CD14-positive monocyte (primary cell): ENCODE data around the gene DOCK3. TPM values are rescaled to one million over a fixed set of nuclear protein-coding genes. Genes with fewer than 3 reads are reported as not detected.

Source experiments
- DNase-seq, 3 donors: peaks; one replicate each; pipeline ENCODE4 v3.0.0-alpha.2; 2011 to 2022
- H2AFZ ChIP-seq: 2 replicates; pipeline ENCODE4 v1.6.0; 2012; ENCODE audit warnings: mild to moderate bottlenecking, low read depth, low read length, inconsistent platforms; ENCODE audit not compliant: insufficient read depth, poor library complexity, severe bottlenecking
- H3K27ac ChIP-seq, 2 donors: 1 replicate in 1 of 2; 2 replicates in 1 of 2; pipeline ENCODE4 v1.5.1; 2012 to 2013; ENCODE audit warnings: low read length in 2 of 2, control low read depth in 1 of 2, inconsistent platforms in 1 of 2, low read depth in 1 of 2, mild to moderate bottlenecking in 1 of 2
- H3K27me3 ChIP-seq, 2 donors: one replicate each; pipeline versions ENCODE4 v1.6.0 to v1.6.1; 2011 to 2013; ENCODE audit warnings: low read length in 2 of 2; ENCODE audit not compliant: control insufficient read depth in 2 of 2, insufficient read depth in 2 of 2
- H3K36me3 ChIP-seq, 2 donors: replicated peaks in 1 of 2; 1 replicate in 1 of 2; 2 replicates in 1 of 2; pipeline versions ENCODE4 v1.5.1 to v1.6.1; 2012 to 2013; ENCODE audit warnings: low read length in 2 of 2, control low read depth in 1 of 2, inconsistent platforms in 1 of 2, mild to moderate bottlenecking in 1 of 2; ENCODE audit not compliant: insufficient read depth in 2 of 2, control insufficient read depth in 1 of 2
- H3K4me1 ChIP-seq, 2 donors: 1 replicate in 1 of 2; 2 replicates in 1 of 2; pipeline versions ENCODE4 v1.5.1 to v1.6.1; 2012 to 2013; ENCODE audit warnings: low read length in 2 of 2, control low read depth in 1 of 2, inconsistent platforms in 1 of 2, mild to moderate bottlenecking in 1 of 2, moderate library complexity in 1 of 2; ENCODE audit not compliant: insufficient read depth in 2 of 2, control insufficient read depth in 1 of 2
- H3K4me2 ChIP-seq: replicated peaks from 2 replicates; pipeline ENCODE3; 2012; ENCODE audit warnings: low read length, moderate library complexity, mild to moderate bottlenecking; ENCODE audit not compliant: poor library complexity, severe bottlenecking; ENCODE audit errors: extremely low read depth
- H3K4me3 ChIP-seq, 3 experiments: fragments of 200-600 bp in 1 of 3; sonication (generic) in 1 of 3; replicated peaks in 1 of 3; 1 replicate in 2 of 3; 2 replicates in 1 of 3; pipeline ENCODE4 v1.5.1; 2011 to 2013; ENCODE audit warnings: low read length in 3 of 3, mild to moderate bottlenecking in 3 of 3, control low read depth in 2 of 3, low read depth in 2 of 3, inconsistent platforms in 1 of 3, moderate library complexity in 1 of 3
- H3K79me2 ChIP-seq: 2 replicates; pipeline ENCODE4 v1.6.0; 2012; ENCODE audit warnings: mild to moderate bottlenecking, control low read depth, inconsistent platforms, low read length, moderate library complexity; ENCODE audit not compliant: insufficient read depth
- H3K9ac ChIP-seq: 2 replicates; pipeline ENCODE4 v1.6.0; 2017; ENCODE audit warnings: low read length, mild to moderate bottlenecking; ENCODE audit not compliant: insufficient read depth, poor library complexity, severe bottlenecking
- H3K9me3 ChIP-seq, 2 donors: replicated peaks in 1 of 2; 1 replicate in 1 of 2; 2 replicates in 1 of 2; pipeline versions ENCODE4 v1.5.1 to v1.6.1; 2012 to 2013; ENCODE audit warnings: low read length in 2 of 2, control low read depth in 1 of 2; ENCODE audit not compliant: control insufficient read depth in 1 of 2, insufficient read depth in 1 of 2
- H4K20me1 ChIP-seq: 2 replicates; pipeline ENCODE4 v1.6.0; 2012; ENCODE audit warnings: mild to moderate bottlenecking, low read length, control low read depth, moderate library complexity; ENCODE audit not compliant: insufficient read depth
- H3K27ac Mint-ChIP-seq, 7 donors: one replicate each; pipeline ENCODE4 v1.8.0; 2020; ENCODE audit warnings: mild to moderate bottlenecking in 7 of 7, mixed read lengths in 7 of 7, moderate library complexity in 6 of 7, inconsistent platforms in 2 of 7
- H3K27me3 Mint-ChIP-seq, 3 donors: one replicate each; pipeline ENCODE4 v1.8.0; 2021 to 2022; ENCODE audit warnings: low read depth in 3 of 3, mild to moderate bottlenecking in 3 of 3, mixed read lengths in 3 of 3, moderate library complexity in 3 of 3, inconsistent platforms in 1 of 3
- H3K36me3 Mint-ChIP-seq, 2 donors: one replicate each; pipeline ENCODE4 v1.8.0; 2020; ENCODE audit warnings: mixed read lengths in 2 of 2, inconsistent platforms in 1 of 2, mild to moderate bottlenecking in 1 of 2
- H3K4me1 Mint-ChIP-seq: one replicate; pipeline ENCODE4 v1.8.0; 2020; ENCODE audit warnings: mild to moderate bottlenecking, mixed read lengths
- H3K4me3 Mint-ChIP-seq, 2 donors: one replicate each; pipeline ENCODE4 v1.8.0; 2020; ENCODE audit warnings: mild to moderate bottlenecking in 2 of 2, mixed read lengths in 2 of 2, moderate library complexity in 1 of 2
- H3K9me3 Mint-ChIP-seq, 7 donors: one replicate each; pipeline ENCODE4 v1.8.0; 2020 to 2022; ENCODE audit warnings: mixed read lengths in 7 of 7, mild to moderate bottlenecking in 6 of 7, moderate library complexity in 6 of 7, inconsistent platforms in 2 of 7
- WGBS: methylation state at CpG from one replicate; pipeline ENCODE4 v1.1.5; 2013; ENCODE audit warnings: missing lambda C conversion rate; ENCODE audit not compliant: insufficient coverage; 5-methylcytosine and 5-hydroxymethylcytosine counted together
- intact Hi-C, 2 donors: fragments of 100-400 bp; cut with micrococcal nuclease; formaldehyde crosslinking; loops; one replicate each; pipeline versions ENCODE4 v1.15.0 to v1.15.1; 2023
- polyA plus RNA-seq, 3 donors: library from polyadenylated mRNA; depleted of rRNA in 1 of 3; unstranded in 2 of 3; stranded (reverse) in 1 of 3; fragments of 300-500 nt in 2 of 3; fragments of >200 nt in 1 of 3; fragmentation: Illumina TruSeq in 2 of 3; gene quantifications; 1 replicate in 2 of 3; 2 replicates in 1 of 3; pipeline ENCODE4 v1.2.3, GENCODE V29; 2012 to 2021
- TF ChIP-seq, protein P1 (sequence below): fragments of 200-600 bp; IDR thresholded peaks from one replicate; pipeline ENCODE4 v1.8.0; 2022; ENCODE audit warnings: antibody characterized with exemption, mild to moderate bottlenecking

Gene DOCK3
- polyA plus RNA-seq, 3 donors, result 0.03 TPM; not detected in 1

DNA sequence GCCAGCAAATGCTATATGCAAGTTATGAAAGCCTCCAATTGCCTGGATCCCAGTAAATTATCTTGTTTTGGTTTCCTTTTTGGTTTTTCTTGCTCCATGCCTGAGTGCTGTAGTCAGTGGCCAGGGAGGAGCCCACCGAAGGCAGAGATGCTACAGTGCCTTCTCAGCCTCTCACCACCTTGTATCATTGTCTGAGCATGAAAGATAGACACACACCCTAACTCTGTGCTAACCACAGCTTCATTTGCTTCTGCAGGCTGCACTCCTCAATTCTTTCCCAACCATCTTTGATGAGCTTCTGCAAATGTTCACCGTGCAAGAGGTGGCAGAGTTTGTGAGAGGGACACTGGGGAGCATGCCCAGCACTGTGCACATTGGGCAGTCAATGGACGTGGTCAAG lies 595.8 kb downstream of the DOCK3 start:
- Mint-ChIP-seq H3K4me1 (peaks cover 7% of the 10 kb centered on the region), H3K27me3 (peaks cover 0 to 2% (median 1%) of the 10 kb centered on the region in 3 donors), H3K36me3 (no peaks in the 10 kb centered on the region), H3K4me3 (no peak overlapping the region), H3K27ac (no peak overlapping the region), H3K9me3 (peaks cover 0 to 13% (median 4%) of the 10 kb centered on the region in 7 donors)
- DNase-seq, result no peak
- H4K20me1 ChIP-seq, result no peaks in the 10 kb centered on the region
- H3K36me3 ChIP-seq, result no peaks in the 10 kb centered on the region
- intact Hi-C loops, result no loop called here
- no peaks in the 10 kb centered on the region for H3K9me3 ChIP-seq
- no peaks in the 10 kb centered on the region for H3K4me1 ChIP-seq
- no peaks in the 10 kb centered on the region for H3K79me2 ChIP-seq
- TF ChIP-seq, protein P1, sequence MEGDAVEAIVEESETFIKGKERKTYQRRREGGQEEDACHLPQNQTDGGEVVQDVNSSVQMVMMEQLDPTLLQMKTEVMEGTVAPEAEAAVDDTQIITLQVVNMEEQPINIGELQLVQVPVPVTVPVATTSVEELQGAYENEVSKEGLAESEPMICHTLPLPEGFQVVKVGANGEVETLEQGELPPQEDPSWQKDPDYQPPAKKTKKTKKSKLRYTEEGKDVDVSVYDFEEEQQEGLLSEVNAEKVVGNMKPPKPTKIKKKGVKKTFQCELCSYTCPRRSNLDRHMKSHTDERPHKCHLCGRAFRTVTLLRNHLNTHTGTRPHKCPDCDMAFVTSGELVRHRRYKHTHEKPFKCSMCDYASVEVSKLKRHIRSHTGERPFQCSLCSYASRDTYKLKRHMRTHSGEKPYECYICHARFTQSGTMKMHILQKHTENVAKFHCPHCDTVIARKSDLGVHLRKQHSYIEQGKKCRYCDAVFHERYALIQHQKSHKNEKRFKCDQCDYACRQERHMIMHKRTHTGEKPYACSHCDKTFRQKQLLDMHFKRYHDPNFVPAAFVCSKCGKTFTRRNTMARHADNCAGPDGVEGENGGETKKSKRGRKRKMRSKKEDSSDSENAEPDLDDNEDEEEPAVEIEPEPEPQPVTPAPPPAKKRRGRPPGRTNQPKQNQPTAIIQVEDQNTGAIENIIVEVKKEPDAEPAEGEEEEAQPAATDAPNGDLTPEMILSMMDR, result no peak
- H3K27ac ChIP-seq, result no peak overlapping the region
- H3K27me3 ChIP-seq, result no peaks in the 10 kb centered on the region
- no peak overlapping the region for H2AFZ ChIP-seq
- no peak overlapping the region for H3K4me3 ChIP-seq
- H3K4me2 ChIP-seq, result no peak overlapping the region
- WGBS, result 83% methylated on average over 1 of the region's 3 CpGs
- no peak overlapping the region for H3K9ac ChIP-seq

DNA sequence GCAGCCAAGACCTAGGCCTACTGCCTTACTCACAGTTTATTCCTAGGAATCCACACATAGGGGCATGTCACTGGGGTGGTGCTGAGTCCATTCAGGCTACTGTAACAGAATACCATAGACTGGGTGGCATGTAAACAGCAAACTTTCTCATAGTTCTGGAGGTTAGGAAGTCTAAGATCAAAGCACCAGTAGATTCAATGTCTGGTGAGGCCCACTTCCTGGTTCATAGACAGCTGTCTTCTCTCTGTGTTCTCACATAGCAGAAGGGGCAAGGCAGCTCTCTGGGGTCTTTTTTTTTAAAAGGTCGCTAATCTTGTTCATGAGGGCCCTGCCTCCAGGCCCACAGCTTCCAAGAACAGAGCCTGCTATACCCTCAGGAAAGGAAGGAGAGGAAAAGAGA lies 596.4 kb downstream of the DOCK3 start:
- Histone ChIP-seq H3K4me3 (no peak overlapping the region), H4K20me1 (no peaks in the 10 kb centered on the region), H3K9me3 (no peaks in the 10 kb centered on the region), H2AFZ (peak overlapping the region; percentile 25), H3K4me1 (no peaks in the 10 kb centered on the region), H3K27me3 (no peaks in the 10 kb centered on the region), H3K9ac (no peak overlapping the region), H3K27ac (no peak overlapping the region), H3K79me2 (no peaks in the 10 kb centered on the region), H3K4me2 (no peak overlapping the region), H3K36me3 (no peaks in the 10 kb centered on the region)
- peaks cover 2% of the 10 kb centered on the region for H3K4me1 Mint-ChIP-seq
- peaks cover 0 to 8% (median 4%) of the 10 kb centered on the region in 7 donors for H3K9me3 Mint-ChIP-seq
- H3K36me3 Mint-ChIP-seq, result no peaks in the 10 kb centered on the region
- peaks cover 0 to 2% (median 1%) of the 10 kb centered on the region in 3 donors for H3K27me3 Mint-ChIP-seq
- intact Hi-C loops, result no loop called here
- H3K4me3 Mint-ChIP-seq, result no peak overlapping the region
- DNase-seq, result no peak
- WGBS, result no CpG with 5 or more reads among the region's 1 CpG
- H3K27ac Mint-ChIP-seq, result no peak overlapping the region
- TF ChIP-seq, protein P1, result no peak
